CD4-positive, alpha-beta T cell treated with Interferon alpha-2 for 1 hour (primary cell): Measurements from ENCODE around the gene SEMA4C.

Experiments used
- DNase-seq, 2 donors: peaks; one replicate each; pipeline ENCODE4 v3.0.0-alpha.2; 2020 to 2022

Gene SEMA4C

GRCh38 chr2:96819128-96819875, 50.6 kb downstream of the SEMA4C start:
- DNase-seq = no peak

GRCh38 chr2:96817882-96818281, 52.0 kb downstream of the SEMA4C start:
- no peak for DNase-seq

- DNase-seq = no peak
Measured at GRCh38 chr2:96816836-96817702, 52.8 kb downstream of the SEMA4C start.

GRCh38 chr2:96816127-96816835, 53.6 kb downstream of the SEMA4C start, which contains the start of gene CNNM3:
Gene CNNM3 (plus strand): TSS chr2:96816268. CDS start chr2:96816278, 10 bp downstream.
- DNase-seq = peak; percentile 93 to 96

GRCh38 chr2:96815326-96816126, 54.4 kb downstream of the SEMA4C start:
- peak in 1 of 2 donors; percentile 11 for DNase-seq

GRCh38 chr2:96813656-96814055, 56.2 kb downstream of the SEMA4C start:
- no peak for DNase-seq

- DNase-seq = no peak
Measured at GRCh38 chr2:96811917-96812316, 58.0 kb downstream of the SEMA4C start.

- DNase-seq = no peak
Measured at GRCh38 chr2:96810783-96811192, 59.1 kb downstream of the SEMA4C start.

- DNase-seq = no peak
Measured at GRCh38 chr2:96809951-96810782, 59.7 kb downstream of the SEMA4C start.
